G401 (cell line): ENCODE data around the gene ABHD17A. TPM values are rescaled to one million over a fixed set of nuclear protein-coding genes. Genes with fewer than 3 reads are reported as not detected.
"Not testable (repeated sequence)": the region's sequence is repeated elsewhere in the genome, so short reads cannot be mapped to it uniquely, and the experiment has no call there.

Experiments used
- DNase-seq: peaks from one replicate; pipeline ENCODE4 v3.0.0-alpha.2; 2015; ENCODE audit warnings: low spot score
- in situ Hi-C: cut with HindIII; loops from 2 replicates; pipeline ENCODE4 v1.10.0; 2016; ENCODE audit warnings: low sequenced_read_pairs, mixed read lengths
- total RNA-seq: library from RNA; depleted of rRNA; stranded (reverse); fragments of >200 nt; shearing (Covaris generic); gene quantifications from 2 replicates; pipeline ENCODE4 v1.2.3, GENCODE V29; 2014; rRNA removed

Gene ABHD17A
- total RNA-seq: 94.4 and 130 TPM in 2 replicates

- DNase-seq: peak; percentile 91
- in situ Hi-C loops: not testable (repeated sequence)
Observed at GRCh38 chr19:1885398-1886119, at the start of gene ABHD17A. TSS of gene ABHD17A (minus strand) at chr19:1885496. CDS start at chr19:1881566, 3,930 bp downstream.

GRCh38 chr19:1933942-1934341 lies 48.6 kb upstream of the ABHD17A start:
- DNase-seq: no peak
- in situ Hi-C loops: no loop called here

GRCh38 chr19:1933244-1933643 lies 47.9 kb upstream of the ABHD17A start:
- in situ Hi-C loops: no loop called here
- DNase-seq: no peak

- in situ Hi-C loops: no loop called here
- DNase-seq: no peak
Observed at GRCh38 chr19:1932395-1932794, 47.1 kb upstream of the ABHD17A start.

GRCh38 chr19:1931445-1931844 lies 46.1 kb upstream of the ABHD17A start:
- in situ Hi-C loops: no loop called here
- no peak for DNase-seq

GRCh38 chr19:1929021-1929742 lies 43.9 kb upstream of the ABHD17A start:
- in situ Hi-C loops: no loop called here
- peak; percentile 80 for DNase-seq

- in situ Hi-C loops: no loop called here
Observed at GRCh38 chr19:1925544-1925943, 40.2 kb upstream of the ABHD17A start.

GRCh38 chr19:1924320-1924961 lies 39.1 kb upstream of the ABHD17A start:
- in situ Hi-C loops: no loop called here
- no peak for DNase-seq

More at GRCh38 chr19:1925544-1925943, 40.2 kb upstream of the ABHD17A start:
- DNase-seq: no peak

- in situ Hi-C loops: no loop called here
Observed at GRCh38 chr19:1923319-1923718, 38.0 kb upstream of the ABHD17A start.

GRCh38 chr19:1922803-1923202 lies 37.5 kb upstream of the ABHD17A start:
- in situ Hi-C loops: no loop called here
- DNase-seq: no peak

More at GRCh38 chr19:1923319-1923718, 38.0 kb upstream of the ABHD17A start:
- no peak for DNase-seq

- in situ Hi-C loops: no loop called here
- no peak for DNase-seq
Observed at GRCh38 chr19:1921825-1922224, 36.5 kb upstream of the ABHD17A start.

- in situ Hi-C loops: no loop called here
- DNase-seq: no peak
Observed at GRCh38 chr19:1921326-1921725, 36.0 kb upstream of the ABHD17A start.

- in situ Hi-C loops: no loop called here
- DNase-seq: no peak
Observed at GRCh38 chr19:1920644-1921043, 35.3 kb upstream of the ABHD17A start.

GRCh38 chr19:1918975-1919374 lies 33.7 kb upstream of the ABHD17A start:
- in situ Hi-C loops: no loop called here
- peak; percentile 27 for DNase-seq

GRCh38 chr19:1917926-1918325 lies 32.6 kb upstream of the ABHD17A start:
- in situ Hi-C loops: no loop called here
- no peak for DNase-seq

GRCh38 chr19:1917146-1917545 lies 31.9 kb upstream of the ABHD17A start:
- in situ Hi-C loops: no loop called here
- no peak for DNase-seq

- in situ Hi-C loops: no loop called here
- peak; percentile 57 for DNase-seq
Observed at GRCh38 chr19:1914826-1915341, 29.6 kb upstream of the ABHD17A start.

- in situ Hi-C loops: no loop called here
- DNase-seq: no peak
Observed at GRCh38 chr19:1913781-1914577, 28.7 kb upstream of the ABHD17A start.
